H1 (cell line): ENCODE results near the gene LIPC. TPM values are rescaled to one million over a fixed set of nuclear protein-coding genes. Genes with fewer than 3 reads are reported as not detected.

ENCODE experiments used
- BCL11A ChIP-seq, 2 experiments: IDR thresholded peaks; one replicate each; pipeline ENCODE4 v1.6.1; 2011; ENCODE audit warnings: low read depth in 2 of 2, low read length in 2 of 2, mild to moderate bottlenecking in 2 of 2
- BRCA1 ChIP-seq: IDR thresholded peaks from 2 replicates; pipeline ENCODE4 v1.6.1; 2012; ENCODE audit warnings: low read depth, low read length, improper control_type of control experiment
- CHD1 ChIP-seq: IDR thresholded peaks from 2 replicates; pipeline ENCODE4 v1.6.1; 2012; ENCODE audit warnings: low read depth, low read length, improper control_type of control experiment
- GTF2F1 ChIP-seq: IDR thresholded peaks from 2 replicates; pipeline ENCODE4 v1.6.1; 2012; ENCODE audit warnings: low read depth, low read length, improper control_type of control experiment, borderline replicate concordance
- POLR2AphosphoS5 ChIP-seq: IDR thresholded peaks from 2 replicates; pipeline ENCODE4 v1.6.1; 2011; ENCODE audit warnings: low read depth, low read length
- SIX5 ChIP-seq: IDR thresholded peaks from 2 replicates; pipeline ENCODE4 v1.6.1; 2011; ENCODE audit warnings: mild to moderate bottlenecking, low read depth, low read length
- TEAD4 ChIP-seq: IDR thresholded peaks from 2 replicates; pipeline ENCODE4 v1.6.1; 2012; ENCODE audit warnings: low read depth, low read length, inconsistent platforms, mixed read lengths
- polyA plus RNA-seq, 7 experiments: library from polyadenylated mRNA; depleted of rRNA in 3 of 7; stranded (reverse) in 5 of 7; unstranded in 2 of 7; fragments of >200 nt in 5 of 7; fragments of 200-250 nt in 2 of 7; gene quantifications; 1 replicate in 5 of 7; 2 replicates in 1 of 7; 4 replicates in 1 of 7; pipeline versions ENCODE4 v1.2.1 to v1.2.3, GENCODE V29; 2011 to 2013; ENCODE audit warnings: missing spikeins in 2 of 7, mixed read lengths in 2 of 7
- total RNA-seq: library from RNA; stranded (reverse); fragmentation: NEBNext Ultra II Directional; extraction: Animal tissue kit (Norgen Biotek cat#: 25700); gene quantifications from 2 replicates; pipeline ENCODE4 v1.2.1, GENCODE V29; 2021
- TF ChIP-seq, protein P1 (sequence below): fragments of 300-600 bp; sonication (generic); IDR thresholded peaks from 2 replicates; pipeline ENCODE4 v1.7.1; 2012; ENCODE audit warnings: low read length, moderate library complexity, mild to moderate bottlenecking, inconsistent platforms; ENCODE audit not compliant: insufficient replicate concordance

Gene LIPC
- total and polyA plus RNA-seq, 2 of the 8 experiments (the other 6 are each of a cell fraction or from before 2014, with no cell fraction given), result not detected

- TF ChIP-seq, protein P1, sequence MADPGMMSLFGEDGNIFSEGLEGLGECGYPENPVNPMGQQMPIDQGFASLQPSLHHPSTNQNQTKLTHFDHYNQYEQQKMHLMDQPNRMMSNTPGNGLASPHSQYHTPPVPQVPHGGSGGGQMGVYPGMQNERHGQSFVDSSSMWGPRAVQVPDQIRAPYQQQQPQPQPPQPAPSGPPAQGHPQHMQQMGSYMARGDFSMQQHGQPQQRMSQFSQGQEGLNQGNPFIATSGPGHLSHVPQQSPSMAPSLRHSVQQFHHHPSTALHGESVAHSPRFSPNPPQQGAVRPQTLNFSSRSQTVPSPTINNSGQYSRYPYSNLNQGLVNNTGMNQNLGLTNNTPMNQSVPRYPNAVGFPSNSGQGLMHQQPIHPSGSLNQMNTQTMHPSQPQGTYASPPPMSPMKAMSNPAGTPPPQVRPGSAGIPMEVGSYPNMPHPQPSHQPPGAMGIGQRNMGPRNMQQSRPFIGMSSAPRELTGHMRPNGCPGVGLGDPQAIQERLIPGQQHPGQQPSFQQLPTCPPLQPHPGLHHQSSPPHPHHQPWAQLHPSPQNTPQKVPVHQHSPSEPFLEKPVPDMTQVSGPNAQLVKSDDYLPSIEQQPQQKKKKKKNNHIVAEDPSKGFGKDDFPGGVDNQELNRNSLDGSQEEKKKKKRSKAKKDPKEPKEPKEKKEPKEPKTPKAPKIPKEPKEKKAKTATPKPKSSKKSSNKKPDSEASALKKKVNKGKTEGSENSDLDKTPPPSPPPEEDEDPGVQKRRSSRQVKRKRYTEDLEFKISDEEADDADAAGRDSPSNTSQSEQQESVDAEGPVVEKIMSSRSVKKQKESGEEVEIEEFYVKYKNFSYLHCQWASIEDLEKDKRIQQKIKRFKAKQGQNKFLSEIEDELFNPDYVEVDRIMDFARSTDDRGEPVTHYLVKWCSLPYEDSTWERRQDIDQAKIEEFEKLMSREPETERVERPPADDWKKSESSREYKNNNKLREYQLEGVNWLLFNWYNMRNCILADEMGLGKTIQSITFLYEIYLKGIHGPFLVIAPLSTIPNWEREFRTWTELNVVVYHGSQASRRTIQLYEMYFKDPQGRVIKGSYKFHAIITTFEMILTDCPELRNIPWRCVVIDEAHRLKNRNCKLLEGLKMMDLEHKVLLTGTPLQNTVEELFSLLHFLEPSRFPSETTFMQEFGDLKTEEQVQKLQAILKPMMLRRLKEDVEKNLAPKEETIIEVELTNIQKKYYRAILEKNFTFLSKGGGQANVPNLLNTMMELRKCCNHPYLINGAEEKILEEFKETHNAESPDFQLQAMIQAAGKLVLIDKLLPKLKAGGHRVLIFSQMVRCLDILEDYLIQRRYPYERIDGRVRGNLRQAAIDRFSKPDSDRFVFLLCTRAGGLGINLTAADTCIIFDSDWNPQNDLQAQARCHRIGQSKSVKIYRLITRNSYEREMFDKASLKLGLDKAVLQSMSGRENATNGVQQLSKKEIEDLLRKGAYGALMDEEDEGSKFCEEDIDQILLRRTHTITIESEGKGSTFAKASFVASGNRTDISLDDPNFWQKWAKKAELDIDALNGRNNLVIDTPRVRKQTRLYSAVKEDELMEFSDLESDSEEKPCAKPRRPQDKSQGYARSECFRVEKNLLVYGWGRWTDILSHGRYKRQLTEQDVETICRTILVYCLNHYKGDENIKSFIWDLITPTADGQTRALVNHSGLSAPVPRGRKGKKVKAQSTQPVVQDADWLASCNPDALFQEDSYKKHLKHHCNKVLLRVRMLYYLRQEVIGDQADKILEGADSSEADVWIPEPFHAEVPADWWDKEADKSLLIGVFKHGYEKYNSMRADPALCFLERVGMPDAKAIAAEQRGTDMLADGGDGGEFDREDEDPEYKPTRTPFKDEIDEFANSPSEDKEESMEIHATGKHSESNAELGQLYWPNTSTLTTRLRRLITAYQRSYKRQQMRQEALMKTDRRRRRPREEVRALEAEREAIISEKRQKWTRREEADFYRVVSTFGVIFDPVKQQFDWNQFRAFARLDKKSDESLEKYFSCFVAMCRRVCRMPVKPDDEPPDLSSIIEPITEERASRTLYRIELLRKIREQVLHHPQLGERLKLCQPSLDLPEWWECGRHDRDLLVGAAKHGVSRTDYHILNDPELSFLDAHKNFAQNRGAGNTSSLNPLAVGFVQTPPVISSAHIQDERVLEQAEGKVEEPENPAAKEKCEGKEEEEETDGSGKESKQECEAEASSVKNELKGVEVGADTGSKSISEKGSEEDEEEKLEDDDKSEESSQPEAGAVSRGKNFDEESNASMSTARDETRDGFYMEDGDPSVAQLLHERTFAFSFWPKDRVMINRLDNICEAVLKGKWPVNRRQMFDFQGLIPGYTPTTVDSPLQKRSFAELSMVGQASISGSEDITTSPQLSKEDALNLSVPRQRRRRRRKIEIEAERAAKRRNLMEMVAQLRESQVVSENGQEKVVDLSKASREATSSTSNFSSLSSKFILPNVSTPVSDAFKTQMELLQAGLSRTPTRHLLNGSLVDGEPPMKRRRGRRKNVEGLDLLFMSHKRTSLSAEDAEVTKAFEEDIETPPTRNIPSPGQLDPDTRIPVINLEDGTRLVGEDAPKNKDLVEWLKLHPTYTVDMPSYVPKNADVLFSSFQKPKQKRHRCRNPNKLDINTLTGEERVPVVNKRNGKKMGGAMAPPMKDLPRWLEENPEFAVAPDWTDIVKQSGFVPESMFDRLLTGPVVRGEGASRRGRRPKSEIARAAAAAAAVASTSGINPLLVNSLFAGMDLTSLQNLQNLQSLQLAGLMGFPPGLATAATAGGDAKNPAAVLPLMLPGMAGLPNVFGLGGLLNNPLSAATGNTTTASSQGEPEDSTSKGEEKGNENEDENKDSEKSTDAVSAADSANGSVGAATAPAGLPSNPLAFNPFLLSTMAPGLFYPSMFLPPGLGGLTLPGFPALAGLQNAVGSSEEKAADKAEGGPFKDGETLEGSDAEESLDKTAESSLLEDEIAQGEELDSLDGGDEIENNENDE, result no peak
- TF ChIP-seq CHD1, result no peak
- no peak for TF ChIP-seq BRCA1
- TF ChIP-seq GTF2F1, result no peak
- no peak for TF ChIP-seq BCL11A (IDR thresholded peaks at IDR 0.05; ENCODE audit: low read depth in 2 of 2, low read length in 2 of 2)
- no peak for TF ChIP-seq POLR2AphosphoS5
- TF ChIP-seq TEAD4, result no peak
- no peak for TF ChIP-seq SIX5
These were observed 59.2 kb downstream of the LIPC start (continued) for GRCh38 chr15:58490888-58491473.
